GM19438 (cell line): Measurements from ENCODE around the gene G2E3.
"Not testable (repeated sequence)": the region's sequence is repeated elsewhere in the genome, so short reads cannot be mapped to it uniquely, and the experiment has no call there.

Experiments used
- ATAC-seq: cut with Tn5 transposase; IDR thresholded peaks from one replicate; pipeline ENCODE4 v1.9.1; 2021; ENCODE audit warnings: low read depth; ENCODE audit not compliant: unreplicated experiment

Gene G2E3

GRCh38 chr14:30558362-30558674 is 640 bp upstream of the G2E3 start:
- ATAC-seq, result no peak

GRCh38 chr14:30559638-30560091 is 707 bp downstream of the G2E3 start:
- peak; percentile 28 for ATAC-seq

DNA sequence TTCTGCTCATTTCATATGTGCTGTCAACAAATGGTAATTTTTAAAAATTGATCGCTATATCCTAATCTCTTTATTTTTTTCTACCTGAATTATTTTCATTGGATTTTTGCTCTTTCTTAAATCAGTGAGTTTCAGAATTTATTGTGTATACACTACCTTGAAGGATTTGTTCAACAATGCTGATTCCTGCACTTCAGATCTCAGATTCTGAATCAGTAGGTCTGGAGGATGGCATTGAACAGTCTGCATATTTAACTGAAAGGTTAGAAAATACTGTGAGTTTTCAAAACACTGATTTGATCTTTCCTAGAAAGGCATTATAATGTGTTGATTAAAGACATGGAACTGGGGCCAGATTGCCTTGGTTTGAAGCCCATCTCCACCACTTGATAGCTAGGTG is 1.6 kb downstream of the G2E3 start:
- ATAC-seq, result no peak

GRCh38 chr14:30564235-30564867 is 5.4 kb downstream of the G2E3 start:
- ATAC-seq, result no peak

DNA sequence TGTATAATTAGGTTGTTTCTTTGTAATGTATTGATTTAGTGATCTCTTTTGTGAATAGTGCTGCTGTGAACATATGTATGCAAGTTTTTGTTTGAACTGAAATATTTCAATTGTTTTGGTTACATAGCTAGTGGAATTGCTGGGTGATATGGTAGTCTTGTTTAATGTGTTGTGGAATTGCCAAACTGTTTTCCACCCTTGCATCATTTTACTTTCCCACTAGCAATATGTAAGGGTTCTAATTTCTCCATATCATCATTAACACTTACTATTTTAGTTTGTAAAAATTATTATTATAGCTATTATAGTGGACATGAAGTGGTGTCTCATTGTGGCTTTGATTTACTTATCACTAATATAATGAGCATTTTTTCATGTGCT is 5.9 kb downstream of the G2E3 start:
- ATAC-seq, result no peak

DNA sequence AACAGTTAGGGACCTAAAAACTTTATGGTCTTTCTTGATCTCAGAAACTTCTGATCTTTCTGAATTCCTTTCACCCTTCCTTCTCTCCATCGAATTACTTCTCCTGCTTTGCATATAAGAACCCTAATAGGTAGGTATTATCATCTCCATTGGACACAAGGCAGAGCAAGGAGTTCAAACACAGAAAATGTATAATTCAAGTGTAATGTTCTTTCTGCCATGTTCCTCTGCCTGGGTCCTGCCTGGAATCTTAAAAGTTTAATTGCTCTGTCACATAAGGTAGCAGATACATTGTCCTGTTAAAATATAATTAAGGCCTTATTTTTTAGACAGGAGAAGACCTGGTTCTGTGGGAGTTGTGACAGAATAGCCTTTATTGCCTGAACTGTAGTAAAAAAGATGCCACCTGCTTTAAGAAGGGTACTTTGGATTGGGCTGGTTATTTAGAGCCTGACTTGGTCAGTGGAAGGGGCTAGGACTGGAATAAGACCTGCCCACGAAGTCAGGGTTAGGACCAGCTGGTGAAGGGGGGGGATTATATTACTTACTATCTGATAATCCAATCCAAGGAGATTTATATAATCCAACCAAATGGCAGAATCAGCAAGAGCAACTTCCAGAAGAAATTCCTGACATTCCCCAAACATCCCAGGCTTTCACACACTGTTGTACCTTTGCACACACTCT is 10.4 kb downstream of the G2E3 start:
- no peak for ATAC-seq

DNA sequence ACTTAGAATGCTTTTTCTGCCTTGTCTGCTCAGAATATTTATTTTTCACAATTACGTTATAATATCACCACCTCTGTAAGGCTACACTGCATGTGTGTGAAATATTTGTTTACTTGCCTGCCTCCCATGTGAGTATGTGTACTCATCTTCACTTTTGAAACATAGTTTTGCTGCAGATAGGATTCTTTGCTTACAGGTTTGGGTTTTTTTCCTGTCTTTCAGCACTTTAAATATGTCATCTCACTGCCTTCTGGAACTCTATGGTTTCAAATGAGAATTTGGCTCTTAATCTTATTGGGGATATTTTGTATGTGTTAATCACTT is 10.9 kb downstream of the G2E3 start:
- ATAC-seq, result no peak

DNA sequence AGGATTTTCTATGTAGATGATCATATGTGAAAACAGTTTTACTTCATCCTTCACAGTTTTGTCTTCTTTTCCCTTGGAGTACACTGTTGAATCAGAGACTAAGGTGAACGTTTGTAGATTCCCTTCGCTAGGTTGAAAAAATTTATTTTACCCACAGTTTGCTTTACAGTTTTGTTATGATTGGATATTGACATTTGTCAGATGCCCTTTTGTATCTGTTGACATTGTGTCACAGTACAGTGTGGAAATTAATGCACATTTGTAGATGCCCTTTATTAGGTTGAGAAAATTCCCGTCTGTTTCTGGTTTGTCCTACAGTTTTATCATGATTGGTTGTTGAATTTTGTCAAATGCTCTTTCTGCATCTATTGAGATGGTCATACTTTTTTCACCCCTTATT is 13.3 kb downstream of the G2E3 start:
- ATAC-seq, result no peak

DNA sequence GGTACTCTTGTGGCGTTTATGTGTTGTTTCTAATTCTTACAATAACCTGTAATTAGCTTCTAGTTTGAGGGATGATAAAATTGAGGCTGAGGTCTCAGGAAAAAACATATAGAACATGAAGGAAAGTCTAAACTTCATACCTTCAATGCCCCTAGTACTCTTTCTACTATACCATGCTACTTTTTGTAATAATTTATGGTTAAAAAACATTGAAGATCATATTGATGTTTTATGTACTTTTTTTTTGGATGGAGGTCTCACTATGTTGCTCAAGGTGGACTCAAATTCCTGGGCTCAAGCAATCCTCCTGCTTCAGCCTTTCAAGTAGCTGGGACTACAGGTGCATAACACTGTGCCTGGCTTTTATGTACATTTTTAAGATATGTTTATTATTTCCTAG is 13.8 kb downstream of the G2E3 start:
- no peak for ATAC-seq

- no peak for ATAC-seq
Observed at GRCh38 chr14:30573226-30573814, 14.4 kb downstream of the G2E3 start.

- ATAC-seq, result no peak
Observed at GRCh38 chr14:30573966-30574365, 15.0 kb downstream of the G2E3 start.

- not testable (repeated sequence) for ATAC-seq
Observed at GRCh38 chr14:30574777-30575176, 15.8 kb downstream of the G2E3 start.

DNA sequence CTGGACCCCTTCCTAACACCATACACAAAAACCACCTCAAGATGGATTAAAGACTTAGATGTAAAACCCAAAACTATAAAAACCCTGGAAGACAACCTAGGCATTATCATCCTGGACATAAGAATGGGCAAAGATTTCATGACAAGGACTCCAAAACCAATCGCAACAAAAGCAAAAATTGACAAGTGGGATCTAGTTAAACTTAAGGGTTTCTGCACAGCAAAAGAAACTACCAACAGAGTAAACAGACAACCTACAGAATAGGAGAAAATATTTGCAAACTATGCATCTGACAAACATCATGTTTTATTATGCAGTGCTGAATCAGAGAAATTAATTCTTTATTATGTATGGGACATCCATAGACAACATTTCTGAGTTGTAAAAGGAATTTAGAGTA is 17.4 kb downstream of the G2E3 start:
- not testable (repeated sequence) for ATAC-seq

DNA sequence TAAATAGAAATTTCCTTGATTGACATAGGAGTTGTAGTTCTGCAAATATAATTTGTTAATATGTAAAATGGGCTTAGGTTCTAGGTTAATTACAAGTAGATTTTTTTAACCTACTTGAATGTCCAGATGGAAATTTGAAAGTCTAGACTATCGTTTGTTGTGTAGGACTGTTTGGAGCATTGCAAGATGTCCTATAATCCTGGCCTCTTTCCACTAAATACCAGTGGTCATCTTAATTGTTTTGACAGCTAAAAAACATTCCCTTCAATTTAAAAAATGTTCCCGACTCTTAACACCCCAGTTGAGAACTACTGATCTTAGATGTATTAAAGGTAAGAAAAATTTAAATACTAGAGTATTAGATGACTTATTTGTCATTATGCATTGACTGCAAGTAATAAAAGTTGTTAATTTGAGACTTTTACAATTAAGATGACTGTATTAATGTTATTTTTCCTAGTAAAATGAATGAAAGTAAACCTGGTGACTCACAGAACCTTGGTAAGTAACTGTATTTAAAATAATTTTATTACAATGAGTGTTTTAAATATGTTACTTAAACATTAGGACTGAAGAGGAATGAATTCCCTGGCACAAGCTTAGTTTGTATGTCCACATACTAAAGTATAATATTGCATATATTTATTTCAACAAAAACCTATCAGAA is 21.8 kb downstream of the G2E3 start:
- no peak for ATAC-seq

DNA sequence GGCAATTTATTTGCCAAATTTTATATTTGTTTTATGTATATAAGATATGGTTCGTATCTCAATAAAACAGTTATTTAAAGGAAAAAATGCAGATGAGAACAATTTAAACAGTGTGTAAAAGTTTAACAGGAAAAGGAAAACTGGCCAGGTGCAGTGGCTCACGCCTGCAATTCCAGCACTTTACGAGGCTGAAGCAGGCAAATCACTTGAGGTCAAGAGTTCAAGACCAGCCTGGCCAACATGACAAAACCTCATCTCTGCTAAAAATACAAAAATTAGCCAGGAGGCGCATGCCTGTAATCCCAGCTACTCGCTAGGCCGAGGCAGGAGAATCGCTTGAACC is 22.3 kb downstream of the G2E3 start:
- no peak for ATAC-seq

GRCh38 chr14:30582376-30582775 is 23.4 kb downstream of the G2E3 start:
- ATAC-seq, result no peak

DNA sequence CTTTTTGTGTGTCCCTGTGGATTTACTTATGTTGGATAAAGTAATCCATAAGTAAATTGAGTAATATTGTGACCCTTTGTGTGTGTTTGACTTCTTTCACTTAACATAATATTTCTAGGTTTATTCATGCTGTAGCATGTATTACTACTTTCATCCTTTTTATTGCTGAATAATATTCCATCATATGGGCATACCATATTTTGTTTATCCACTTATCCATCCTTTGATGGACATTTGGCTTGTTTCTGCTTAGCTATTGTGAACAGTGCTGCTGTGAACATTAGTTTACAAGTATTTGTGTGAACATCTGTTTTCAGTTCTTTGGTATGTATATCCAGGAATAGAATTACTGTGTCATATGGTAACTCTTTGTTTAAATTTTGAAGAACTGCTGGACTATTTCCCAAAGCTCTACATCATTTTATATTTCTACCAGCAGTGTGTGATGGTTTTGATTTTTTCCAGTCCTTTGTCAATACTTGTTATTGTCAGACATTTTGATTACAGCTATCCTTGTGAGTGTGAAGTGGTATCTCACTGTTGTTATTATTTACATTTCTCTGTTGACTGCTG is 25.2 kb downstream of the G2E3 start:
- no peak for ATAC-seq

GRCh38 chr14:30585204-30585603 is 26.2 kb downstream of the G2E3 start:
- ATAC-seq, result no peak

DNA sequence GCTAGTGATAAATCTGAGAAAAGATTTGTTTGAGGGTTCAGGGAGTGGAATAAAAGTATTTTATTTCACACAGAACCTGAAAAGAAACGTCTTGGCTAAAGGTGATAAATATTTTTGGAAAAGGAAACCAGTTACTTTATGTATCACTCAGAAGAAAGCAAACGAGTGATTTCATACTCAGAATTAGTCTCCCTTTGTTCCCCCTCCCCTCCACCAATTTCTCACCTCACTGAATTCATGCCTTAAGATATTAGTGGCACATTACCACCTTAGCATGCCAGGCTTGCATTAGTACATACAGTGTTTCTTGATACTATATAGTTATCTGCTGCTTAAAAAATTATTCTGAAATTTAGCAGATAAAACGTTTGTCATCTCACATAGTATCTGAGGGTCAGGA is 28.2 kb downstream of the G2E3 start:
- no peak for ATAC-seq

GRCh38 chr14:30588873-30589272 is 29.9 kb downstream of the G2E3 start:
- ATAC-seq, result no peak

GRCh38 chr14:30596935-30597334 is 38.0 kb downstream of the G2E3 start:
- ATAC-seq, result no peak

DNA sequence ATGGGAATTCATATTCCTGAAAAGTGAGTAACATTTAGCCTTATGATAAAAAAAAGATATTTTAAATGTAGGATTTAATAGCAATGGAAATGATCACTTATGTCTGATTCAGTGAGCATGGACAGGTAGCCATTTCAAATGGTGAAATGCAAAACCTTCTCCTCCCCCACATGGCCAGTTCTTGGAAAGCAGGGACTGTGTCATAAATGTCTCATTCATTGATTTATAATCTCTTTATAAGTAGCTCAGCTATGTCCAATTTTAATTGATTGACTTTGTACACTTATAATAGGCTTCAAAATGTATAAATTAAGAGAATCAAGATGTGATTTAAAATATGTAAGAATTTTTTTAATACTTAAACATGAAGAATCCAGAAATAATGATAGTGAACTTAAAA is 38.5 kb downstream of the G2E3 start:
- ATAC-seq, result no peak
